WERI-Rb-1 (cell line): Measurements from ENCODE around the gene NDFIP1.
"Not testable (repeated sequence)": the region's sequence is repeated elsewhere in the genome, so short reads cannot be mapped to it uniquely, and the experiment has no call there.

ENCODE experiments used
- DNase-seq: peaks from one replicate; pipeline ENCODE4 v3.0.0-alpha.2; 2020
- H3K27ac ChIP-seq: fragments of 250-450 bp; sonication (Bioruptor Pico); 2 replicates; pipeline ENCODE4 v1.5.1; 2020; ENCODE audit warnings: mild to moderate bottlenecking, moderate library complexity
- H3K27me3 ChIP-seq: fragments of 250-450 bp; sonication (Bioruptor Pico); 2 replicates; pipeline ENCODE4 v1.5.1; 2021; ENCODE audit warnings: mild to moderate bottlenecking, low read depth, moderate library complexity; ENCODE audit not compliant: insufficient read depth, severe bottlenecking
- H3K36me3 ChIP-seq: fragments of 250-450 bp; sonication (Bioruptor Pico); 2 replicates; pipeline ENCODE4 v1.5.1; 2020; ENCODE audit warnings: mild to moderate bottlenecking, moderate library complexity
- H3K4me3 ChIP-seq: 2 replicates; pipeline ENCODE4 v1.5.1; 2011; ENCODE audit warnings: low read depth, mild to moderate bottlenecking, control low read depth, low read length
- H3K9me3 ChIP-seq: fragments of 250-450 bp; sonication (Bioruptor Pico); 2 replicates; pipeline ENCODE4 v1.5.1; 2021; ENCODE audit warnings: mild to moderate bottlenecking, moderate library complexity; ENCODE audit not compliant: severe bottlenecking
- CTCF ChIP-seq: IDR thresholded peaks from 2 replicates; pipeline ENCODE4 v1.5.1; 2011; ENCODE audit warnings: low read depth, mild to moderate bottlenecking, control low read depth, inconsistent platforms, low read length

Gene NDFIP1

GRCh38 chr5:142149363-142149762, 40.8 kb downstream of the NDFIP1 start:
- no peaks in the 10 kb centered on the region for H3K9me3 ChIP-seq
- no peak overlapping the region for H3K4me3 ChIP-seq
- no peak for DNase-seq
- H3K27ac ChIP-seq: no peak overlapping the region
- TF ChIP-seq CTCF: no peak
- no peaks in the 10 kb centered on the region for H3K27me3 ChIP-seq
- H3K36me3 ChIP-seq: peaks cover 48% of the 10 kb centered on the region

- no peaks in the 10 kb centered on the region for H3K9me3 ChIP-seq
- H3K4me3 ChIP-seq: no peak overlapping the region
- H3K27ac ChIP-seq: no peak overlapping the region
- TF ChIP-seq CTCF: no peak
- H3K36me3 ChIP-seq: peaks cover 38% of the 10 kb centered on the region
- H3K27me3 ChIP-seq: no peaks in the 10 kb centered on the region
- DNase-seq: no peak
Measured at GRCh38 chr5:142150431-142150830, 41.9 kb downstream of the NDFIP1 start.

GRCh38 chr5:142151436-142152383, 43.1 kb downstream of the NDFIP1 start:
- H3K36me3 ChIP-seq: peaks cover 25% of the 10 kb centered on the region
- H3K9me3 ChIP-seq: no peaks in the 10 kb centered on the region
- H3K4me3 ChIP-seq: no peak overlapping the region
- peak; percentile 48 for TF ChIP-seq CTCF
- peak; percentile 56 for DNase-seq
- no peak overlapping the region for H3K27ac ChIP-seq
- H3K27me3 ChIP-seq: no peaks in the 10 kb centered on the region

GRCh38 chr5:142152384-142152732, 43.8 kb downstream of the NDFIP1 start:
- H3K36me3 ChIP-seq: peaks cover 18% of the 10 kb centered on the region
- no peak for DNase-seq
- H3K9me3 ChIP-seq: no peaks in the 10 kb centered on the region
- no peak overlapping the region for H3K4me3 ChIP-seq
- H3K27me3 ChIP-seq: no peaks in the 10 kb centered on the region
- H3K27ac ChIP-seq: no peak overlapping the region
- no peak for TF ChIP-seq CTCF

GRCh38 chr5:142153674-142154448, 45.3 kb downstream of the NDFIP1 start:
- TF ChIP-seq CTCF: no peak
- DNase-seq: no peak
- Histone ChIP-seq H3K36me3 (peaks cover 9% of the 10 kb centered on the region), H3K27me3 (no peaks in the 10 kb centered on the region), H3K27ac (no peak overlapping the region), H3K4me3 (no peak overlapping the region), H3K9me3 (no peaks in the 10 kb centered on the region)

- H3K9me3 ChIP-seq, DNase-seq, H3K4me3 ChIP-seq, H3K27me3 ChIP-seq, H3K27ac ChIP-seq, H3K36me3 ChIP-seq: not testable (repeated sequence)
Measured at GRCh38 chr5:142154449-142154841, 45.9 kb downstream of the NDFIP1 start.
